K562 (cell line): ENCODE measurements around the gene WDR54. TPM values are rescaled to one million over a fixed set of nuclear protein-coding genes. Genes with fewer than 3 reads are reported as not detected.

Experiments
- AFF4 ChIP-seq: sonication (generic); formaldehyde crosslinking; IDR thresholded peaks from 2 replicates; pipeline ENCODE4 v1.8.0; 2023; ENCODE audit warnings: mild to moderate bottlenecking, missing genetic modification reagents
- ASH1L ChIP-seq: fragments of 450-650 bp; IDR thresholded peaks from 2 replicates; pipeline ENCODE4 v1.6.1; 2018; ENCODE audit warnings: borderline replicate concordance, mild to moderate bottlenecking, low read depth; ENCODE audit not compliant: partially characterized antibody
- CBX5 ChIP-seq: IDR thresholded peaks from 2 replicates; pipeline ENCODE4 v1.6.1; 2014; ENCODE audit warnings: low read depth, borderline replicate concordance
- CEBPZ ChIP-seq: fragments of 150-350 bp; IDR thresholded peaks from 2 replicates; pipeline ENCODE4 v1.6.1; 2014; ENCODE audit warnings: low read depth, mild to moderate bottlenecking, low read length, borderline replicate concordance
- ILK ChIP-seq: fragments of 450-650 bp; IDR thresholded peaks from 2 replicates; pipeline ENCODE4 v1.6.1; 2016; ENCODE audit warnings: missing genetic modification characterization, low read depth, mild to moderate bottlenecking, missing compliant biosample characterization, moderate library complexity, borderline replicate concordance
- NFIX ChIP-seq: fragments of 250-450 bp; sonication (Bioruptor Pico); IDR thresholded peaks from 2 replicates; pipeline ENCODE4 v1.4.0; 2020; ENCODE audit warnings: low read depth, mild to moderate bottlenecking, moderate library complexity
- RAD21 ChIP-seq, 2 experiments: fragments of 250-450 bp in 1 of 2; fragments of 450-650 bp in 1 of 2; sonication (Bioruptor Pico) in 1 of 2; formaldehyde crosslinking in 1 of 2; IDR thresholded peaks in 1 of 2; conservative IDR thresholded peaks in 1 of 2; 2 replicates each; pipeline versions ENCODE4 v1.4.0 to v1.8.0; 2020 to 2022; ENCODE audit warnings: mild to moderate bottlenecking in 2 of 2, moderate library complexity in 1 of 2
- REST ChIP-seq, 2 experiments: fragments of 450-650 bp; formaldehyde crosslinking in 1 of 2; IDR thresholded peaks; 2 replicates each; pipeline versions ENCODE4 v1.4.0 to v1.6.1; 2014 to 2020; ENCODE audit warnings: mild to moderate bottlenecking in 2 of 2, borderline replicate concordance in 1 of 2, low read depth in 1 of 2
- RFX7 ChIP-seq: fragments of 250-450 bp; sonication (Bioruptor Pico); IDR thresholded peaks from 2 replicates; pipeline ENCODE4 v1.5.1; 2021; ENCODE audit warnings: mild to moderate bottlenecking
- SETDB1 ChIP-seq: IDR thresholded peaks from one replicate; pipeline ENCODE4 v1.6.1; 2012; ENCODE audit warnings: low read length, control low read depth, inconsistent platforms
- ZNF184 ChIP-seq: sonication (generic); formaldehyde crosslinking; IDR thresholded peaks from 2 replicates; pipeline ENCODE4 v1.5.0; 2020; ENCODE audit warnings: missing genetic modification reagents
- polyA plus RNA-seq, 8 experiments: library from polyadenylated mRNA; depleted of rRNA in 4 of 8; stranded (reverse) in 5 of 8; unstranded in 3 of 8; fragments of >200 nt; fragmentation: Nextera tagmentation in 2 of 8; fragmentation: Illumina TruSeq in 1 of 8; extraction: Ambion mirVana in 2 of 8; extraction: Trizol in 1 of 8; gene quantifications; 2 replicates each; pipeline versions ENCODE4 v1.2.1 to v1.2.3, GENCODE V29; 2011 to 2014; ENCODE audit warnings: inconsistent platforms in 1 of 8, missing spikeins in 1 of 8
- total RNA-seq, 7 experiments: library from RNA; depleted of rRNA in 6 of 7; stranded (reverse); fragments of >200 nt in 6 of 7; fragmentation: Illumina TruSeq in 2 of 7; extraction: Trizol in 2 of 7; gene quantifications; 2 replicates each; pipeline versions ENCODE4 v1.2.1 to v1.2.3, GENCODE V29; 2011 to 2021; ENCODE audit warnings: low replicate concordance in 1 of 7

The WDR54 gene
- total and polyA plus RNA-seq, 9 of the 15 experiments (the other 6 are each of a cell fraction or from before 2014, with no cell fraction given), result 5.2 to 15.2 (median 7.4) TPM

GRCh38 chr2:74474899-74475298, 53.4 kb downstream of the WDR54 start (continued):
- TF ChIP-seq REST (IDR thresholded peaks at IDR 0.05; ENCODE audit: borderline replicate concordance), result 0 out of 2 replicates have a peak, but pooled peaks have one; percentile 12
- TF ChIP-seq REST (CRISPR knock-in tag; IDR thresholded peaks at IDR 0.05; ENCODE audit: low read depth), result no peak
- TF ChIP-seq ASH1L, result no peak
- TF ChIP-seq ILK (tag), result no peak
- TF ChIP-seq ZNF184, result no peak
- no peak for TF ChIP-seq NFIX (CRISPR knock-in tag)
- TF ChIP-seq RAD21 (CRISPR knock-in tag; conservative IDR thresholded peaks at IDR 0.05 in 1 of 2, IDR thresholded peaks at IDR 0.05 in 1 of 2), result peak in 1 of 2 experiments; percentile 39; a peak in 2 of 4 replicates
- TF ChIP-seq RFX7 (CRISPR knock-in tag), result no peak
- TF ChIP-seq CEBPZ, result no peak
- no peak for TF ChIP-seq CBX5
- no peak for TF ChIP-seq AFF4 (CRISPR knock-in tag)
- TF ChIP-seq SETDB1, result no peak
